ENCODE measurements around the gene FLRT1. TPM values are rescaled to one million over a fixed set of nuclear protein-coding genes. Genes with fewer than 3 reads are reported as not detected.
A peak's percentile ranks its signal among the peaks of the same experiment; 100 is the strongest.

Gene FLRT1
- total and polyA plus RNA-seq, 2 donors (not counting 1 experiment from before 2014, with no cell fraction given), result 0.02 to 0.17 TPM

GRCh38 chr11:63997801-63998337 lies 37.9 kb upstream of the FLRT1 start:
- Histone ChIP-seq H3K36me3 (ENCODE audit: control insufficient read depth, insufficient read depth, low read length) (peaks cover 13% of the 10 kb centered on the region), H3K27ac (ENCODE audit: insufficient read depth, low read length) (no peak overlapping the region), H3K27me3 (ENCODE audit: control insufficient read depth, insufficient read depth, low read length) (no peaks in the 10 kb centered on the region), H3K9me3 (ENCODE audit: control insufficient read depth, insufficient read depth, low read depth, low read length) (no peaks in the 10 kb centered on the region), H3K9ac (ENCODE audit: insufficient read depth, low read length) (no peak overlapping the region), H4K20me1 (ENCODE audit: control insufficient read depth, extremely low read depth, insufficient read depth, low read length) (no peaks in the 10 kb centered on the region), H3K4me3 (replicated peaks in 1 of 4; ENCODE audit: control extremely low read depth in 1 of 4, insufficient read depth in 1 of 4, low read depth in 3 of 4, low read length in 4 of 4) (no peak overlapping the region), H2AFZ (ENCODE audit: low read length) (no peak overlapping the region), H3K4me1 (ENCODE audit: control insufficient read depth, extremely low read depth, insufficient read depth, low read length) (peaks cover 2% of the 10 kb centered on the region), H3K4me2 (ENCODE audit: extremely low read depth, insufficient read depth, low read length) (no peak overlapping the region), H3K79me2 (ENCODE audit: control insufficient read depth, insufficient read depth, low read length) (no peaks in the 10 kb centered on the region)
- DNase-seq (ENCODE audit: low read depth in 2 of 2), result no peak
- TF ChIP-seq EZH2 (IDR thresholded peaks at IDR 0.05; ENCODE audit: low read length, missing control alignments) (no peak), CTCF (conservative IDR thresholded peaks at IDR 0.05 in 1 of 2, IDR thresholded peaks at IDR 0.05 in 1 of 2; ENCODE audit: low read depth in 1 of 2, low read length in 2 of 2) (no peak)

- Histone ChIP-seq H3K9ac (ENCODE audit: insufficient read depth, low read length) (no peak overlapping the region), H3K27ac (ENCODE audit: insufficient read depth, low read length) (no peak overlapping the region), H3K9me3 (ENCODE audit: control insufficient read depth, insufficient read depth, low read depth, low read length) (no peaks in the 10 kb centered on the region), H3K79me2 (ENCODE audit: control insufficient read depth, insufficient read depth, low read length) (no peaks in the 10 kb centered on the region), H2AFZ (ENCODE audit: low read length) (no peak overlapping the region), H3K4me1 (ENCODE audit: control insufficient read depth, extremely low read depth, insufficient read depth, low read length) (peaks cover 2% of the 10 kb centered on the region), H4K20me1 (ENCODE audit: control insufficient read depth, extremely low read depth, insufficient read depth, low read length) (no peaks in the 10 kb centered on the region), H3K36me3 (ENCODE audit: control insufficient read depth, insufficient read depth, low read length) (peaks cover 12% of the 10 kb centered on the region), H3K4me2 (ENCODE audit: extremely low read depth, insufficient read depth, low read length) (no peak overlapping the region), H3K4me3 (replicated peaks in 1 of 4; ENCODE audit: control extremely low read depth in 1 of 4, insufficient read depth in 1 of 4, low read depth in 3 of 4, low read length in 4 of 4) (no peak overlapping the region), H3K27me3 (ENCODE audit: control insufficient read depth, insufficient read depth, low read length) (no peaks in the 10 kb centered on the region)
- no peak for DNase-seq (ENCODE audit: low read depth in 2 of 2)
- no peak for TF ChIP-seq EZH2 (IDR thresholded peaks at IDR 0.05; ENCODE audit: low read length, missing control alignments)
- TF ChIP-seq CTCF (conservative IDR thresholded peaks at IDR 0.05 in 1 of 2, IDR thresholded peaks at IDR 0.05 in 1 of 2; ENCODE audit: low read depth in 1 of 2, low read length in 2 of 2), result no peak
These were observed 37.0 kb upstream of the FLRT1 start for GRCh38 chr11:63998558-63999348.

GRCh38 chr11:63999349-64000025 lies 36.2 kb upstream of the FLRT1 start:
- Histone ChIP-seq H3K4me3 (replicated peaks in 1 of 4; ENCODE audit: control extremely low read depth in 1 of 4, insufficient read depth in 1 of 4, low read depth in 3 of 4, low read length in 4 of 4) (no peak overlapping the region), H3K9ac (ENCODE audit: insufficient read depth, low read length) (no peak overlapping the region), H3K79me2 (ENCODE audit: control insufficient read depth, insufficient read depth, low read length) (no peaks in the 10 kb centered on the region), H3K36me3 (ENCODE audit: control insufficient read depth, insufficient read depth, low read length) (peaks cover 12% of the 10 kb centered on the region), H3K27me3 (ENCODE audit: control insufficient read depth, insufficient read depth, low read length) (no peaks in the 10 kb centered on the region), H4K20me1 (ENCODE audit: control insufficient read depth, extremely low read depth, insufficient read depth, low read length) (no peaks in the 10 kb centered on the region), H3K9me3 (ENCODE audit: control insufficient read depth, insufficient read depth, low read depth, low read length) (no peaks in the 10 kb centered on the region), H3K4me2 (ENCODE audit: extremely low read depth, insufficient read depth, low read length) (peak overlapping the region; percentile 17), H2AFZ (ENCODE audit: low read length) (no peak overlapping the region), H3K27ac (ENCODE audit: insufficient read depth, low read length) (no peak overlapping the region), H3K4me1 (ENCODE audit: control insufficient read depth, extremely low read depth, insufficient read depth, low read length) (peaks cover 2% of the 10 kb centered on the region)
- peak; percentile 28 to 64 for DNase-seq (ENCODE audit: low read depth in 2 of 2)
- TF ChIP-seq CTCF (conservative IDR thresholded peaks at IDR 0.05 in 1 of 2, IDR thresholded peaks at IDR 0.05 in 1 of 2; ENCODE audit: low read depth in 1 of 2, low read length in 2 of 2) (no peak), EZH2 (IDR thresholded peaks at IDR 0.05; ENCODE audit: low read length, missing control alignments) (no peak)

Data from fibroblast of lung (primary cell).